Aorta (tissue), 5 donors: ENCODE results near the gene IQGAP2. TPM values are rescaled to one million over a fixed set of nuclear protein-coding genes. Genes with fewer than 3 reads are reported as not detected.

Experiments
- ATAC-seq: fragments of 200-7000 bp; cut with Tn5 transposase; one replicate; pipeline ENCODE4 v1.9.1; 2022; ENCODE audit warnings: moderate library complexity; ENCODE audit not compliant: low FRiP score
- DNase-seq, 2 donors: peaks; one replicate each; pipeline ENCODE4 v3.0.0-alpha.2; 2020
- H3K27ac ChIP-seq, 2 donors: one replicate each; pipeline ENCODE4 v1.5.1; 2013; ENCODE audit warnings: low read length in 2 of 2, mild to moderate bottlenecking in 2 of 2, moderate library complexity in 2 of 2, control low read depth in 1 of 2, inconsistent platforms in 1 of 2, low read depth in 1 of 2
- H3K27me3 ChIP-seq, 2 donors: one replicate each; pipeline ENCODE4 v1.6.1; 2013; ENCODE audit warnings: control low read depth in 1 of 2, low read length in 1 of 2, mild to moderate bottlenecking in 1 of 2, moderate library complexity in 1 of 2; ENCODE audit not compliant: insufficient read depth in 2 of 2, control insufficient read depth in 1 of 2
- H3K36me3 ChIP-seq, 2 donors: one replicate each; pipeline ENCODE4 v1.6.1; 2013; ENCODE audit warnings: control low read depth in 1 of 2, low read length in 1 of 2, mild to moderate bottlenecking in 1 of 2; ENCODE audit not compliant: insufficient read depth in 2 of 2, control insufficient read depth in 1 of 2
- H3K4me1 ChIP-seq, 2 donors: one replicate each; pipeline ENCODE4 v1.6.1; 2013; ENCODE audit warnings: low read length in 2 of 2, control low read depth in 1 of 2, mild to moderate bottlenecking in 1 of 2, moderate library complexity in 1 of 2; ENCODE audit not compliant: insufficient read depth in 2 of 2, control insufficient read depth in 1 of 2
- H3K4me3 ChIP-seq, 2 donors: one replicate each; pipeline ENCODE4 v1.5.1; 2013; ENCODE audit warnings: low read length in 2 of 2, control low read depth in 1 of 2, mild to moderate bottlenecking in 1 of 2
- H3K9me3 ChIP-seq: one replicate; pipeline ENCODE4 v1.6.1; 2013; ENCODE audit warnings: mild to moderate bottlenecking, low read length; ENCODE audit not compliant: control insufficient read depth
- WGBS, 2 donors: extraction: QIAGEN DNeasy Blood & Tissue Kit; methylation state at CpG; one replicate each; pipeline ENCODE4 v1.1.7; 2013; 5-methylcytosine and 5-hydroxymethylcytosine counted together
- intact Hi-C, 2 donors: fragments of 100-400 bp; cut with DNase I; formaldehyde crosslinking; loops; one replicate each; pipeline versions ENCODE4 v1.14.2 to v1.15.0; 2022
- polyA plus RNA-seq, 2 donors: library from polyadenylated mRNA; stranded (reverse); fragments of 200-250 nt; gene quantifications; one replicate each; pipeline ENCODE4 v1.2.3, GENCODE V29; 2013
- total RNA-seq, 2 donors: library from RNA; stranded (reverse); fragmentation: NEBNext Ultra II Directional; extraction: Animal tissue kit (Norgen Biotek cat#: 25700); gene quantifications; one replicate each; pipeline ENCODE4 v1.2.1, GENCODE V29; 2021
- donor health status: healthy with polysubstance abuse.
- donor health status: Bipolar disorder and iron deficiency.
- donor health status: DM: no; HTN: no; CAD: no.
- donor health status: DM: no; HTN: no; CAD: no.
- donor health status: DM: yes; HTN: yes; CAD: no.

The IQGAP2 gene
- total and polyA plus RNA-seq, 4 donors, result 2.6 to 40.2 (median 20.4) TPM

GRCh38 chr5:76522103-76522935 lies 119.2 kb downstream of the IQGAP2 start:
- Histone ChIP-seq H3K27me3 (no peaks in the 10 kb centered on the region), H3K4me1 (no peaks in the 10 kb centered on the region), H3K36me3 (no peaks in the 10 kb centered on the region), H3K4me3 (no peak overlapping the region), H3K9me3 (peaks cover 2% of the 10 kb centered on the region), H3K27ac (no peak overlapping the region)
- intact Hi-C loops, result no loop called here
- WGBS, 2 donors, result 95% methylated on average over 11 of the region's 11 CpGs
- ATAC-seq (no peak), DNase-seq (no peak)

- Histone ChIP-seq H3K4me3 (no peak overlapping the region), H3K4me1 (no peaks in the 10 kb centered on the region), H3K27me3 (no peaks in the 10 kb centered on the region), H3K36me3 (no peaks in the 10 kb centered on the region), H3K27ac (no peak overlapping the region), H3K9me3 (peaks cover 2% of the 10 kb centered on the region)
- 67 to 80% methylated on average over 3 of the region's 3 CpGs for whole genome bisulfite sequencing, 2 donors
- ATAC-seq (no peak), DNase-seq (no peak)
- intact Hi-C loops, result no loop called here
These were observed 121.2 kb downstream of the IQGAP2 start for GRCh38 chr5:76524101-76524835.

GRCh38 chr5:76524868-76525267 lies 121.8 kb downstream of the IQGAP2 start:
- H3K36me3 ChIP-seq, result no peaks in the 10 kb centered on the region
- ATAC-seq (no peak), DNase-seq (no peak)
- H3K4me1 ChIP-seq, result no peaks in the 10 kb centered on the region
- H3K27me3 ChIP-seq, result no peaks in the 10 kb centered on the region
- peaks cover 2% of the 10 kb centered on the region for H3K9me3 ChIP-seq
- intact Hi-C loops, result no loop called here
- 12 to 32% methylated on average over 2 of the region's 2 CpGs for WGBS, 2 donors
- no peak overlapping the region for H3K27ac ChIP-seq
- no peak overlapping the region for H3K4me3 ChIP-seq

- Histone ChIP-seq H3K4me3 (no peak overlapping the region), H3K9me3 (peaks cover 2% of the 10 kb centered on the region), H3K27ac (no peak overlapping the region), H3K27me3 (no peaks in the 10 kb centered on the region), H3K4me1 (no peaks in the 10 kb centered on the region), H3K36me3 (no peaks in the 10 kb centered on the region)
- intact Hi-C loops, result no loop called here
- WGBS, 2 donors, result 84 to 92% methylated on average over 2 of the region's 2 CpGs
- no peak for DNase-seq
- no peak for ATAC-seq
These were observed 122.9 kb downstream of the IQGAP2 start for GRCh38 chr5:76525956-76526355.

- no peak for ATAC-seq
- no peaks in the 10 kb centered on the region for H3K27me3 ChIP-seq
- peaks cover 1% of the 10 kb centered on the region for H3K9me3 ChIP-seq
- no peak overlapping the region for H3K4me3 ChIP-seq
- no peak overlapping the region for H3K27ac ChIP-seq
- intact Hi-C loops, result no loop called here
- WGBS, 2 donors, result 29 to 33% methylated on average over 2 of the region's 2 CpGs
- H3K36me3 ChIP-seq, result no peaks in the 10 kb centered on the region
- H3K4me1 ChIP-seq, result no peaks in the 10 kb centered on the region
- DNase-seq, result no peak
These were observed 124.0 kb downstream of the IQGAP2 start for GRCh38 chr5:76526950-76527583.

GRCh38 chr5:76527685-76528161 lies 124.6 kb downstream of the IQGAP2 start:
- no peak overlapping the region for H3K27ac ChIP-seq
- no peak overlapping the region for H3K4me3 ChIP-seq
- no peak for ATAC-seq
- peaks cover 1% of the 10 kb centered on the region for H3K9me3 ChIP-seq
- no peak for DNase-seq
- H3K36me3 ChIP-seq, result no peaks in the 10 kb centered on the region
- H3K4me1 ChIP-seq, result no peaks in the 10 kb centered on the region
- H3K27me3 ChIP-seq, result no peaks in the 10 kb centered on the region
- WGBS, 2 donors, result 90 to 96% methylated on average over 2 of the region's 2 CpGs
- intact Hi-C loops, result no loop called here

GRCh38 chr5:76528547-76529331 lies 125.7 kb downstream of the IQGAP2 start:
- Histone ChIP-seq H3K27ac (no peak overlapping the region), H3K4me1 (no peaks in the 10 kb centered on the region), H3K27me3 (no peaks in the 10 kb centered on the region), H3K36me3 (no peaks in the 10 kb centered on the region), H3K4me3 (no peak overlapping the region), H3K9me3 (peaks cover 1% of the 10 kb centered on the region)
- DNase-seq (no peak), ATAC-seq (no peak)
- 56 to 69% methylated on average over 2 of the region's 2 CpGs for WGBS, 2 donors
- intact Hi-C loops, result no loop called here
